NCI-H748 (cell line): Measurements from ENCODE around the gene TMEM164.

Experiments
- DNase-seq: peaks from one replicate; lab custom pipeline; 2025; ENCODE audit not compliant: unreplicated experiment; lab: John Stamatoyannopoulos, UW

The TMEM164 gene

GRCh38 chrX:110192516-110192915 is 189.6 kb downstream of the TMEM164 start:
- no peak for DNase-seq

GRCh38 chrX:110194977-110195376 is 192.1 kb downstream of the TMEM164 start:
- DNase-seq: no peak

- no peak for DNase-seq
Observed at GRCh38 chrX:110201799-110202198, 198.9 kb downstream of the TMEM164 start.

GRCh38 chrX:110204986-110205385 is 202.1 kb downstream of the TMEM164 start:
- DNase-seq: no peak

GRCh38 chrX:110208092-110208491 is 205.2 kb downstream of the TMEM164 start:
- no peak for DNase-seq

- peak; percentile 97 for DNase-seq
Observed at GRCh38 chrX:110210417-110211139, 207.7 kb downstream of the TMEM164 start.

- DNase-seq: no peak
Observed at GRCh38 chrX:110211340-110211739, 208.4 kb downstream of the TMEM164 start.

- DNase-seq: no peak
Observed at GRCh38 chrX:110212299-110212698, 209.4 kb downstream of the TMEM164 start.

- DNase-seq: no peak
Observed at GRCh38 chrX:110213183-110213582, 210.3 kb downstream of the TMEM164 start.

GRCh38 chrX:110214684-110215083 is 211.8 kb downstream of the TMEM164 start:
- DNase-seq: no peak

GRCh38 chrX:110215411-110215810 is 212.5 kb downstream of the TMEM164 start:
- DNase-seq: no peak

GRCh38 chrX:110216027-110216426 is 213.1 kb downstream of the TMEM164 start:
- DNase-seq: no peak

- no peak for DNase-seq
Observed at GRCh38 chrX:110218591-110218990, 215.7 kb downstream of the TMEM164 start.

GRCh38 chrX:110219920-110220319 is 217.0 kb downstream of the TMEM164 start:
- DNase-seq: no peak

GRCh38 chrX:110222497-110223257 is 219.8 kb downstream of the TMEM164 start:
- no peak for DNase-seq

- DNase-seq: no peak
Observed at GRCh38 chrX:110224926-110225617, 222.2 kb downstream of the TMEM164 start.

- no peak for DNase-seq
Observed at GRCh38 chrX:110226931-110227330, 224.0 kb downstream of the TMEM164 start.
